Ascending aorta (tissue), 2 donors: ENCODE measurements around the gene RAP1A. TPM values are rescaled to one million over a fixed set of nuclear protein-coding genes. Genes with fewer than 3 reads are reported as not detected.

Experiments used
- DNase-seq, 2 donors: peaks; one replicate each; pipeline ENCODE4 v3.0.0-alpha.2; 2019; ENCODE audit warnings: low spot score in 2 of 2
- H3K27ac ChIP-seq, 2 donors: fragments of 200-600 bp; sonication (generic); one replicate each; pipeline ENCODE4 v1.5.1; 2016 to 2017; ENCODE audit warnings: mild to moderate bottlenecking in 1 of 2
- H3K27me3 ChIP-seq: fragments of 200-600 bp; sonication (generic); one replicate; pipeline ENCODE4 v1.5.1; 2017
- H3K36me3 ChIP-seq, 2 donors: fragments of 200-600 bp; sonication (generic); one replicate each; pipeline ENCODE4 v1.5.1; 2016
- H3K4me1 ChIP-seq, 2 donors: fragments of 200-600 bp; sonication (generic); one replicate each; pipeline ENCODE4 v1.5.1; 2016 to 2017; ENCODE audit warnings: mild to moderate bottlenecking in 1 of 2
- H3K4me3 ChIP-seq, 2 donors: fragments of 200-600 bp; sonication (generic); one replicate each; pipeline ENCODE4 v1.5.1; 2016 to 2017; ENCODE audit warnings: mild to moderate bottlenecking in 1 of 2
- H3K9me3 ChIP-seq, 2 donors: fragments of 200-600 bp; sonication (generic); one replicate each; pipeline ENCODE4 v1.5.1; 2016
- intact Hi-C: fragments of 100-400 bp; cut with DNase I; formaldehyde crosslinking; loops from one replicate; pipeline ENCODE4 v1.15.1; 2023
- total RNA-seq: library from RNA; depleted of rRNA; stranded (reverse); fragments of >200 nt; gene quantifications from one replicate; pipeline ENCODE4 v1.1.0, GENCODE V29; 2016
- TF ChIP-seq, protein P1 (sequence below), 3 experiments: fragments of 200-600 bp in 2 of 3; fragments of 450-650 bp in 1 of 3; sonication (generic) in 2 of 3; IDR thresholded peaks; one replicate each; pipeline ENCODE4 v1.5.1; 2016 to 2019; ENCODE audit warnings: antibody characterized with exemption in 3 of 3, mild to moderate bottlenecking in 1 of 3, moderate library complexity in 1 of 3

RAP1A gene
- total RNA-seq, 1 donor from 2014 or later, result 44.1 TPM

DNA sequence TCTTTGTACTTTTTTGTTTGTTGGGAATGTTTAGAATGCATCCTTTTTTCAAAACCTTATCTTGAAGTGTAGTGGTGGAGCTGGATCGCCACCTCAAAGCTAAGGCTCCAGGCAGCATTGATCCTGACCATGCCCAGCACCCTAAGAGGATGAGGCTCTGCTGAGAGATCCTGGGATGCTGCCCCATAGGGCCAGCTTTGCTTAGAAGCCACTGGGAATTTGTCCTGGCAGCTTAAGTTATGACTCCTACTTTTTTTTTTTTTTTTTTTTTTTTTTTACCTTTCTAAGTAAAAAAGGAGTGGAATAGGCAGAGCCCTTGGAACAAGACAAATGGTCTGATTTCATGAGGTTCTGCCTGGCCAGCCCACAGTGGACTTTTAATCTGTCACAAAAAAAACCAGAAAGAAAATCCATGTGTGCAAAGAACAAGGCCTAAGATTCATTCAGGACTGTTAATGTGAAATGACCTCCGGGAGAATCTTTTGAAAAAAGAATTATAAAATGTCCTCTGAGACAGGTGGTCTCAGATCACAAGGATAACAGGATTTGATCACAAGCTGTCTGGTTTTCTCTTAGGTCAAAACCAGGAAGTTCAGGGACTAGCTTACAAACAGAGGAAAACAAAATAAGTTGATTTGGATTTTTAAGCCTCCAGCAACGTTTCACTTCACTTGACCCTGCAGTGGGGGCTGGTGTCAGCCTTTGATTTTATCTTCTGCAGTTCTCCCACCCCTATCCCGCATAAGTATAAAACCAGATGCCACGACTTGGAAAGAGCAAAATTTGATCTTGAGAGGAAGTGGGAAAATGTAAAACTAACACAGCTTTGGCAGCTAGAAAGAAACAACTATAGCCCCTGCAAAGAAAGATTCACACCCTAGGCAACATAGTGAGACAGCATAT is 25.9 kb upstream of the RAP1A start:
- no peak for DNase-seq
- Histone ChIP-seq H3K4me3 (peak overlapping the region; percentile 27 to 39), H3K4me1 (peaks cover 5 to 21% of the 10 kb centered on the region in 2 donors), H3K27me3 (no peaks in the 10 kb centered on the region), H3K27ac (peak overlapping the region; percentile 74 to 75), H3K9me3 (no peaks in the 10 kb centered on the region), H3K36me3 (no peaks in the 10 kb centered on the region)
- TF ChIP-seq, protein P1, sequence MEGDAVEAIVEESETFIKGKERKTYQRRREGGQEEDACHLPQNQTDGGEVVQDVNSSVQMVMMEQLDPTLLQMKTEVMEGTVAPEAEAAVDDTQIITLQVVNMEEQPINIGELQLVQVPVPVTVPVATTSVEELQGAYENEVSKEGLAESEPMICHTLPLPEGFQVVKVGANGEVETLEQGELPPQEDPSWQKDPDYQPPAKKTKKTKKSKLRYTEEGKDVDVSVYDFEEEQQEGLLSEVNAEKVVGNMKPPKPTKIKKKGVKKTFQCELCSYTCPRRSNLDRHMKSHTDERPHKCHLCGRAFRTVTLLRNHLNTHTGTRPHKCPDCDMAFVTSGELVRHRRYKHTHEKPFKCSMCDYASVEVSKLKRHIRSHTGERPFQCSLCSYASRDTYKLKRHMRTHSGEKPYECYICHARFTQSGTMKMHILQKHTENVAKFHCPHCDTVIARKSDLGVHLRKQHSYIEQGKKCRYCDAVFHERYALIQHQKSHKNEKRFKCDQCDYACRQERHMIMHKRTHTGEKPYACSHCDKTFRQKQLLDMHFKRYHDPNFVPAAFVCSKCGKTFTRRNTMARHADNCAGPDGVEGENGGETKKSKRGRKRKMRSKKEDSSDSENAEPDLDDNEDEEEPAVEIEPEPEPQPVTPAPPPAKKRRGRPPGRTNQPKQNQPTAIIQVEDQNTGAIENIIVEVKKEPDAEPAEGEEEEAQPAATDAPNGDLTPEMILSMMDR (IDR thresholded peaks at IDR 0.05), result no peak
- intact Hi-C loops, result loop anchor here (2.0 to 5.0 kb wide), 2 partner anchors 85 to 144 kb away; partner anchors contain the start of gene INKA2

DNA sequence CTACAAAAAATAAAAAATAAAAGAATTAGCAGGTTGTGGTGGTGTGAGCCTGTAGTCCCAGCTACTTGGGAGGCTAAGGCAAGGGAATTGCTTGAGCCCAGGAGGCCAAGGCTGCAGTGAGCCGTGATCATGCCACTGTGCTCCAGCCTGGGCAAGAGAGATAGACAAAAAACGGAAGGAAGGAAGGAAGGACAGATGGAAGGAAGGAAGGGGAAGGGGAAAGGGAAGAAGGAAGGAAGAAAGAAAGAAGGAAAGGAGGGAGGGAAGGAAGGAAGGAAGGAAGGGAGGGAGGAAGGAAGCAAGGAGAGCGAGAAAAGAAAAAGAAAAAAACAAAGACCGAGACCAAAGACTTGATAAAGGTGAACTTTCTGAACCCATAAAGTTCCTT is 25.3 kb upstream of the RAP1A start:
- Histone ChIP-seq H3K4me1 (peaks cover 5 to 21% of the 10 kb centered on the region in 2 donors), H3K36me3 (no peaks in the 10 kb centered on the region), H3K4me3 (no peak overlapping the region), H3K27ac (peak overlapping the region; percentile 74 to 75), H3K9me3 (no peaks in the 10 kb centered on the region), H3K27me3 (no peaks in the 10 kb centered on the region)
- DNase-seq, result no peak
- intact Hi-C loops, result loop anchor here (5.0 kb wide), 1 partner anchor 143 kb away; the partner anchor contains the start of gene INKA2
- TF ChIP-seq, protein P1 (IDR thresholded peaks at IDR 0.05), result no peak

DNA sequence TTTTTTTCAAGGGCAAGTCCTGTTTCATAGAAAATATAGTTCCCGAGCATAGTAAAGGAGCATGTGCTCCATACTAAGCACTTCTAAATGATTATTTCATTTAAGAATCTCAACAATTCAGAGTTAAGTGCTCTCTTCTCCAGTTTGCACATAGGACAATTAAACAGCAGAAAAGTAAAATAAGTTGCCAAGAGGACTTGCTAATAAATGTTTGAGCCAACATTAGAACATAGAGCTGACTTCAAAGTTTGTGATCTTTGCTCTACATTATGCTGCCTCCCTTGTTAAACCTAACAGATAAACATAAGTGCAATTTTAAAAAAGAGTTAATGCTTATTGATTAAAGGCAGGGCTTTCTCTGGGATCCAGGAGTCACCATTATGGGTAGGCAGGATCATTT is 23.8 kb upstream of the RAP1A start:
- Histone ChIP-seq H3K27ac (no peak overlapping the region), H3K36me3 (no peaks in the 10 kb centered on the region), H3K27me3 (no peaks in the 10 kb centered on the region), H3K9me3 (no peaks in the 10 kb centered on the region), H3K4me1 (peaks cover 5 to 21% of the 10 kb centered on the region in 2 donors), H3K4me3 (no peak overlapping the region)
- TF ChIP-seq, protein P1 (IDR thresholded peaks at IDR 0.05), result no peak
- intact Hi-C loops, result no loop called here
- DNase-seq, result no peak

DNA sequence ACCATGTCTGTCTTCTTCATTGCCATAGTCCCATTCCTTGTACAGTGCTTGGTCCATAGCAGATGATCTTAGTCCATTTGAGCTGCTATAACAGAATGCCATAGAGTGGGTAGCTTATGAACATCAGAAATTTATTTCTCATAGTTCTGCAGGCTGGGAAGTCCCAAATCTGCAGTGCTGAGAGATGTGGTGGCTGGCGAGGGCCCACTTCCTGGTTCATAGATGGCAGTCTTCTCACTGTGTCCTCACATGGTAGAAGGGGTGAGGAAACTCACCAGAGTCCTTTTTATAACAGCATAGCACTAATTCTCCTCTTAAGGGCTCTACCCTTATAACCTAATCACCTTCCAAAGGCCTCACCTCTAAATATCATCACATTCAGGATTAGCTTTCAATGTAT is 23.1 kb upstream of the RAP1A start:
- Histone ChIP-seq H3K4me1 (peaks cover 5 to 21% of the 10 kb centered on the region in 2 donors), H3K36me3 (no peaks in the 10 kb centered on the region), H3K27me3 (no peaks in the 10 kb centered on the region), H3K4me3 (no peak overlapping the region), H3K27ac (no peak overlapping the region), H3K9me3 (no peaks in the 10 kb centered on the region)
- no peak for DNase-seq
- intact Hi-C loops, result no loop called here
- TF ChIP-seq, protein P1 (IDR thresholded peaks at IDR 0.05), result no peak

DNA sequence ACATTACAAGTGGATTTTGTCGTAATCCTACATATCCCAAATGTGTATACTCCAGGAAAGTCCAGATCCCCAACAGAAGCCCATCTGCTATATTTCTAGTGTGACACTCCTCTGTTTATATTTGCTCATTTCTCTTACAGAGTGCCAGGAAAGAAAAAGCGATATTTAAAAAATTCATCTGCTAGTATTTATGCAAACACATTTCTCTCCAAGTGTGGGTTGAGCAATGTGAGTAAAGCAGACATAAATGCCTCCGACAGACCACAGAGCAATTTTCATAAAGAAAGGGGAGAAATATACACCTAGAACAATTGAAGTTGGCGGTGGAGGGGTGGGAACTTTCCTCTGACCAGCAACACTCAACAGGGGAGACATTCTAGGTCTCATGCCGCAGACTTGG is 22.2 kb upstream of the RAP1A start:
- Histone ChIP-seq H3K27ac (no peak overlapping the region), H3K27me3 (no peaks in the 10 kb centered on the region), H3K36me3 (no peaks in the 10 kb centered on the region), H3K9me3 (no peaks in the 10 kb centered on the region), H3K4me3 (no peak overlapping the region), H3K4me1 (peaks cover 5 to 13% of the 10 kb centered on the region in 2 donors)
- intact Hi-C loops, result no loop called here
- TF ChIP-seq, protein P1 (IDR thresholded peaks at IDR 0.05), result no peak
- no peak for DNase-seq
